Kidney capillary endothelial cell (primary cell): ENCODE results near the gene SERPINB7.

Experiments used
- DNase-seq: peaks from one replicate; pipeline ENCODE4 v3.0.0-alpha.2; 2018; ENCODE audit warnings: low spot score

Gene SERPINB7

GRCh38 chr18:63787673-63788072 is 12.5 kb downstream of the SERPINB7 start:
- DNase-seq: no peak

DNA sequence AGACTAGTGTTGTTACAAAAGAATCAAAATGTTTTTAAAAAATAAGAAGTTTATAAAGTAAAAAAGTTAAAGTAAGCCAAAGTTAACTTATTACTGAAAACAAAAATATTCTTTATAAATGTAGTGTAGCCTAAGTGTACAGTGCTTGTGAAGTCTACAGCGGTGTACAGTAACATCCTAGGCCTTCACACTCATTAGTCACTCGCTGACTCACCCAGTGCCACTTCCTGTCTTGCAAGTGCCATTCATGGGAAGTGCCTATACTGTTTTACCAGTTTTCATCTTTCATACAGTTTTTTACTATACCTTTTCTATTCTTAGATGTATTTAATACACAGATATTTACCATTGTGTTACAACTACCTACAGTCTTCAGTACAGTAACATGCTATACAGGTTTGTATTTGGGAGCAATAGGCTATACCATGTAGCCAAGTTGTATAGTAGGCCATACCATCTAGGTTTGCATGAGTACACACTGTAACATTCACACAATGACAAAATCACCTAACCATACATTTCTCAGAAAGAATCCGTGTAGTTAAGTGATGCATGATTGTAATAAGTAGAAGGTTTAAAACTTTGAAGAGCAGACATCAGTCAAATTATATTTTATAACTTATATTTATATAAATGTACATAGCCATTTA is 13.4 kb downstream of the SERPINB7 start:
- peak; percentile 80 for DNase-seq

- DNase-seq: no peak
Observed at GRCh38 chr18:63789327-63789726, 14.1 kb downstream of the SERPINB7 start.

GRCh38 chr18:63795606-63796005 is 20.4 kb downstream of the SERPINB7 start:
- no peak for DNase-seq

DNA sequence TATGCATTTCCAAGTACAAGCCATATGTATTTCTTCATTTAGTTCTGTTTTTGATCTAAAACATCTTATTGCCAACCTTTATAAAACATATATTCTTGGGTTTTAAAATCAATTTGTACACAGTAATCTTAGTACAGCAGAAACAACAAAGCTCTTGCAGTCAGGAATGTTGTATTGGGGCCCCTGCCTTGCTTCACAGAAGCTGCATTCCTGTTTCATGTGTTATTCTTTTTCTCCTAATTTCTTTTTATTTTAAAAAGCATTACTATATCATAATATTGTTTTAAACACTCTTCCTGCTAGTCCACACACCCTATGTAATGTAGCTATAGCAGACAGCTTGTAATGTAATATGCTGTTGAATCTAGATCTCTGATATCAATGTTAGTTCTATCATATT is 24.0 kb downstream of the SERPINB7 start:
- DNase-seq: no peak

GRCh38 chr18:63801343-63801742 is 26.1 kb downstream of the SERPINB7 start:
- DNase-seq: no peak

DNA sequence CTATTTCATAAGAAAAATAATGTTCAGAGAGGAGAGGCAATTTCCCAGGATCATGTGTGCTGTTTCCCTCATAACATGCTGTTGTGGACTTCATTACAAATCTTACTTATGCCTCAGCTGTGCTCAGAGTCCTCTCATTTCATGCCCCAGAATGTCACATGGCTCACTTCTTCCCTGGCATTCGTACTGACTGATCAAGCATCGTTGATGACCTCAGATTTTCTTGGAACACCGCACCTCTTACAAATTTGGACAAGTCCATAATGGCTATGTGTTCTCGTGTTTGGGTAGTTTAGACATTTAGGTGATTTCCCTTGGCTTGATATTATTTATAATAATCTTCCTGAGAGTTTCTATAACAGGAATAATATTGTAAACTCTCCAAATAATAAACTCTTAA is 32.9 kb downstream of the SERPINB7 start:
- no peak for DNase-seq

DNA sequence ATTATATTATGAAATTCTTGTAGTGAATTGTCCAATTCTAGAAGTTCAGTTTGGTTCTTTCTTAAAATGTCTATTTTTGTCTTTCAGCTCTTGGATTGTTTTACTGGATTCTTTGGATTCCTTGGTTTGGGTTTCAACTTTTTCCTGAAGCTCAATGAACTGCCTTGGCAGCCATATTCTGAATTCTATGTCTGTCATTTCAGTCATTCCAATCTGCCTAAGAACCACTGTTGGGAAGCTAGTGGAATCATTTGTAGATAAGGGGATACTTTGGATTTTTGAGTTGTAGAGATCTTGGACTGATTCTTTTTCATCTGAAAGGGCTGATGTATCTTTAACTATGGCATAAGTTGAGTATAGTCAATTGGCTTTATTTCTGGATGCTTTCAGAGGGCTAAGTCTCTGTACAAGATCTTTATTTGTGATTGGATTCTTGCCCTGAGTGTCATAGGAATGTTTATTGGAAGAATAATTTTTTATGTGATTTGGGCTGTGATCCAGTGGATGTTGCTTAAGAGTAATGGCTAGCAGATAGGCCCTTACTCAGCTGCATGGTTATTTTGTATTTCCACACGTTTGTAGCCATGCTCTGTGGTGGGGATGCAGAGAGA is 42.3 kb downstream of the SERPINB7 start:
- DNase-seq: no peak

- DNase-seq: no peak
Observed at GRCh38 chr18:63818212-63818611, 43.0 kb downstream of the SERPINB7 start.

DNA sequence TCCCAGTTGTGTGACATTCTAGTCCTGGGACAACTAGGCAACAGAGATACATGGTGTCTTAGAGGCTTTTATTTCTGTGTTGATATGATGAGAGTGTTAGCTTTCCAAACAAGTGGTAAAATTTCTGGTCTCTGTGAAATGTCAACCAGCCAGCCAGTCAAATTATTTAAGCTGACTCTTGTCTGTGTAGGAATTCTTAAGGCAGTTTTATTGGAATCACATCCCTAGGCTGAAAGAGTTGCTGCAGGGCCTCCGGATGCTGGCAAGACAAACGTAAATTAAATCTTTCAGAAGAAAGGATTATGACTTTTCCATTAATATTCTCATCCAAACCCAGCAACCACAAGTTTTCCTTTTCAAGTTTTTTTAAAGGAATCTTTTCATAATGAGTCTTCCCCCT is 44.6 kb downstream of the SERPINB7 start:
- no peak for DNase-seq

GRCh38 chr18:63820694-63821093 is 45.5 kb downstream of the SERPINB7 start:
- no peak for DNase-seq

DNA sequence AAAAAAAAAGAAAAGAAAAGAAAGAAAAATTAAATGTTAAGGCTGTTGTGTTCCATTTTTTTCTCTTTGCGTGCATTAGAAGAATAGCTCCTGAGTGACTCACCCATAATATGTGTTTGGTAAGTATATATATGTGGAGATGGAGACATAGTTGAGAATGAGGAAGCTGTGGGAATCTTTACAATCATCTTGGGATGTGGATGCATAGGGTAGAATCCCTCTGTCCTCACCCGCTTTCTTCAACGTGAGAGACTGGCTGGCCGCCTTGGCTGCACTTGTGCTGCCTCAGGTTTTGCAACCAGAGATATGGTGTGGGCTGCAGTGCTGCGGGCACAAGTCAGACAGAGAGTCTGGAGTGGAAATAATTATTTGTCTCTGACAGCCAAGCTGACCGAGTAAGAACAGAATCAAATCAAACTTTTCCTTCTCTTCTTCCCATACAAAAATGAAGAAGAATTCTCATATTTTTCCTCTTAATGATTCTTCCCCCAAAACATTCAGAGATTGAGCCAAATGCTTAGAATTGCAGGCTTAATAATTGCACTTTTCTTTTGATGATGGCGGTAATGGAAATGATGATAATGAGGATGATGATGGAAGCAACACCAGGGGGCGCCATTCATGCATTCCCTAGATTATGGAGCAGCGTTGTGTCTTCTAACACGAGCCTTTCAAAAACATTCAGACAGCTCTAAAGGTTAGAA is 48.5 kb downstream of the SERPINB7 start:
- DNase-seq: no peak

- DNase-seq: no peak
Observed at GRCh38 chr18:63824220-63824525, 49.0 kb downstream of the SERPINB7 start.

DNA sequence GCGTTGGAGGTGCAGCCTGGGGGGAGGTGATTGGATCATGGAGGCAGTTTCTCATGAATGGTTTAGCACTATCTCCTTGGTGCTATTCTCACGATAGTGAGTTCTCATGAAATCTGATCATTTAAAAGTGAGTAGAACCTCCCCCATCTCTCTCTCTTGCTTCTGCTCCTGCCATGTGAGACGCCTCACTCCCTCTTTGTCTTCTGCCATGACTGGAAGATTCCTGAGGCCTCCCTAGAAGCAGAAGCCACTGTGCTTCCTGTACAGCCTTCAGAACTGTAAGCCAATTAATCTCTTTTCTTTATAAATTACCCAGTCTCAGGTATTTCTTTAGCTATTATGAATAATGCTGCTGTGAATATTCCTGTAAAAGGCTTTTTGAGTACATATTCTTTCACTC is 52.9 kb downstream of the SERPINB7 start:
- no peak for DNase-seq

DNA sequence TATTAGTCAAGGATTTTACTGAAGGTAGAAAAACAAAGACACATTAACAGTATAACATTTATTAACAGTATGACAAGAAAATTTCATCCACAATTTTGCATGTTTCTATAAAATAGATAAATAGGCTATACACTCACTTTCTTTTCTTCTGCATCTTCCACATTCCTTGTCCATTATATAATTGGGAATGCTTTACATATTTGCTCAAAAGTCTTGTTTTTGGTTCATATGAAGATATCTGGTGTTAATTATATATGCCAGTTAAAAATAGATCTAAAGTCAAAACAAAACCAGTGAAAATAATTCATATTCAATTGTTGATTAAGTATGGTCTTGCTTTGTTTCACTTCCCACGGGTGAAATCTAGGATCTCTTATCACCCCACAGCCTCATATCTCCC is 53.4 kb downstream of the SERPINB7 start:
- DNase-seq: no peak

DNA sequence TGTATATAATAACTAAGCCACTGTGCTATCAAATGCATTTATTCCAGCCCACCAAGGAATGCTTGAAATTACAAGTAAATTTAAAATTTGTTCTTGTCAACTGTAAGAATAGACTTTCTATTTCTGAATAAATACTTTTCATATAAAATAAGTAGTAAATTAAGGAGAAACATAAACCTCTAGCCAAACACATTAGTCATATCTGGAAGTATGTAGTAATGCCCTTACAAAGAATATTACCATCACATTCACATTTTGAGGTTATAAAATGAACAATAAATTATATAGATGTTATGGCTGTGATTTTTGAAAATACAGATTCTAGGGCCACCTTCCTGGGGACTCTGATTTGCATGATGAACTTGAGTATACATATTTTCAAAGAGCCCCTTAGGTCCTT is 54.7 kb downstream of the SERPINB7 start:
- DNase-seq: no peak

DNA sequence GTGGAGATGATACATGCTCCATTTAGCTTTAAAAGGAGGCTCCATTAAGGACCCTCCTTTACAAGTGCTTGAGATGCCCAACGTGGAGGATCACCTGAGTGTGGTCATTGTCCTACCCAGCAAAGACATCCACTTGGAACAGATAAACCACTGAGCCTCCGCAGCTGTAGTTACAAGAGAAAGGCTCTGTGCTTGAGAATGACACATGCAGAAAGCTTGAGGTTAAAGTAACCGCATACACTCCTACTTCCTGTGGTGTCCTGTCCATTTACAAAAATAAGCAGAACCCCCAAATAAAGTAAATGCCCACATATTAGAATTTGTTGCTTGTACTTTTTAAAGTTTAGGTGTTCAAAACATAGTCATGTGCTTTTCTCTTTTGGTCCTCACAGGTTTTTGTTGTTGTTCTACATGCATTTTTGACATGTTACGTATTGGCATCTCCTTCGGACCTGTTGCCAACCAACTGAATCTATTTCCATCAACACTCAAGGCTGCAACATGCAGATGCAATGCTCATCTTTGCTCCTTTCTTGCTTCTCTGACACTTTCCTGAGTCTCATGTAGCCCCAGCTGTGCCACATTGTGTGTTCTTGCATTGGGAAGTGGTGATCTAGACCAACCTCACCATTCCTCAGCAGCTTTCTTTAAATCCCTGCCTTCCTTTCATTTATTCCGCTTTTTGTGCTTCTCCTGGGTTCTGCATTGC is 56.0 kb downstream of the SERPINB7 start:
- DNase-seq: no peak

- DNase-seq: no peak
Observed at GRCh38 chr18:63832470-63832869, 57.3 kb downstream of the SERPINB7 start.

- DNase-seq: no peak
Observed at GRCh38 chr18:63834471-63835113, 59.4 kb downstream of the SERPINB7 start.

DNA sequence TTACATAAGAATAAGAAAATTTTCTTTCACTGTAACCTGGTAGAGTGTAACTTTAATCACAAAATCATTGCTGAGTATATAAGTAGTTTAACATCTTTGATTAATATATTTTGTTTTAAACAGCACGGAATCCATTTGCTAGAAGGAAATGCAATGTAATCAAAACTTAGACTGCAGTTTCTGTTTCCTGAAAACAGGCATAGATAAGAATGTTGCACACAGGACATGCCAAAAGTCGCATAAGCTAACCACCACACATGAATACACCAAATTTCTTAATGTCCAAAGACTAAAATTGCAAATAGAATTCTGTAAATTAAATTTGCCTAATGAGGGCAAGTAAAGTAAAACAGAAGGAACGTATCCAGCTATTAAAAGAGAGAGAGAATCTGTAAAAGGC is 61.2 kb downstream of the SERPINB7 start:
- no peak for DNase-seq

DNA sequence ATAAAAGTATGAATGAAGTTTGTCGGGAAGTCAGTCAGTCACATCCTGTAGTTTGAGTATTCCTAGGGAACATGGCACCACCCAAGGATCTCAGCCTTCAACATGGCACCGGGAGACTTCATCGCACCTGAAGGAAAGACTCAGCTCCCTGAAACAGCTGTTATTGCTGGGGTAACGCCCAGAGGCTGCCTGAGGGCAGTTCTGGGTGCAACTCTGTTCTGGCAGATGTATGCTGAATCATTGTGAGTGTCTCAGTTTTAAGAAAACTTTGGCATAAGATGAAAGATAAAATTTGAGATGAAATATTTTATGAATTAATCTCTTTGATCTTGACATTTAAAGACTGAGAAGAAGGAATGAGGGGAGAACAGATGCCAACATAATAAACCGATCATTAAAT is 62.4 kb downstream of the SERPINB7 start:
- no peak for DNase-seq

DNA sequence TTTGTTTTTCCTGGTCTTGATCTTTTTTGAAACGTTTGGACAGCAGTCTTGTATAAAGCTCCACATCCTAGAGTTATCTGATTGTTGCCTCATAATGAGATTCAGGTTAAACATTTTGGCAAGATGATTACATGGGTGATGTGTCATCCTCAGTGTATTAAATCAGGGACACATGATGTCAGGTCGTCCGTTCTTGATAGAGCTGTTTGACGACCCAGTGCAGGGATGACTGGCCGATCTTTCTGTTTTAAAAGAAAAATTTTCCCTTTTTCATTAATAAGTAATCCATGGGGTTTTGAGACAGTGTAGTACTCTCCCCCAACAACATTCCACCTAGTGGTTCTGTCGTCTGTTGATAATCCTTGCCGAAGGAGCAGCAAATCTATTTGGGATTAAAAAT is 67.8 kb downstream of the SERPINB7 start:
- DNase-seq: no peak

DNA sequence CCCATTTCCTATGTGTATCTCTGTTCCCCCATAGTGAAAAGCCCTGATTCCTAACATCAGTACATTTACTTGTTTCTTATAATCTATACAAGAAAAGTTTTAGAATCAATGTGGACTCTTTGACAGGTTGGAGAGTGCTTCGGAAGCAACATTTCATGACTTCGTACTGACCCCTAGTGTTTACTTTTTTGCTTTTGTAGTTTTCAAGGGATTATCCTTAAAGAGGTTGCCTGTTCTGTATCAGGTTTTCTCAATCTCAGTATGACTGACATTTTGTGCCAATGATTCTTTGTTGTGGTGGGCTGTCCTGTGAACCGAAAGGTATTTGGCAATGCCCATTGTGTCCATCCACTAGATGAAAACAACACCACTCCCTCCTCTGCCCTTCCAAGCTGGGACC is 69.0 kb downstream of the SERPINB7 start:
- peak; percentile 17 for DNase-seq
